Caco-2 (cell line): Measurements from ENCODE around the gene FUT9. TPM values are rescaled to one million over a fixed set of nuclear protein-coding genes. Genes with fewer than 3 reads are reported as not detected.

Source experiments
- BruUV-seq: library from RNA; stranded (reverse); fragments of 400-500 nt; replicated peaks from 2 replicates; lab custom pipeline; 2021; lab: Mats Ljungman, UMichigan
- CTCF ChIA-PET: fragments of 300-600 bp; sonication (Branson Sonifier 250); formaldehyde crosslinking; loops from one replicate; lab custom pipeline; 2022; ENCODE audit warnings: antibody characterized with exemption; lab: Charles Lee
- POLR2A ChIA-PET: fragments of 300-600 bp; sonication (Branson Sonifier 250); formaldehyde crosslinking; loops from one replicate; lab custom pipeline; 2022; ENCODE audit warnings: antibody characterized with exemption; lab: Charles Lee
- DNase-seq, 2 experiments: peaks; one replicate each; pipeline versions ENCODE4 v3.0.0 to v3.0.0-alpha.2; 2020 to 2022
- H3K27me3 ChIP-seq: replicated peaks from 2 replicates; pipeline ENCODE4 v1.6.0; 2011; ENCODE audit warnings: low read length; ENCODE audit not compliant: control insufficient read depth, insufficient read depth
- H3K36me3 ChIP-seq: 2 replicates; pipeline ENCODE4 v1.5.1; 2011; ENCODE audit warnings: low read length; ENCODE audit not compliant: control insufficient read depth, insufficient read depth
- H3K4me1 ChIP-seq: fragments of 250-450 bp; sonication (Bioruptor Pico); 2 replicates; pipeline ENCODE4 v1.5.1; 2020; ENCODE audit warnings: mild to moderate bottlenecking
- H3K4me3 ChIP-seq: 2 replicates; pipeline ENCODE4 v1.5.1; 2011; ENCODE audit warnings: low read depth, mild to moderate bottlenecking, control low read depth, low read length
- H3K9me3 ChIP-seq: fragments of 250-450 bp; sonication (Bioruptor Pico); 2 replicates; pipeline ENCODE4 v1.5.1; 2020; ENCODE audit warnings: mild to moderate bottlenecking, moderate library complexity
- H3K27ac Mint-ChIP-seq: one replicate; pipeline ENCODE4 v1.8.0; 2022; ENCODE audit warnings: mixed read lengths; ENCODE audit not compliant: unreplicated experiment
- H3K27me3 Mint-ChIP-seq: one replicate; pipeline ENCODE4 v1.8.0; 2022; ENCODE audit warnings: mixed read lengths; ENCODE audit not compliant: insufficient read depth, unreplicated experiment
- H3K36me3 Mint-ChIP-seq: one replicate; pipeline ENCODE4 v1.8.0; 2022; ENCODE audit warnings: mild to moderate bottlenecking, mixed read lengths; ENCODE audit not compliant: insufficient read depth, unreplicated experiment
- H3K4me1 Mint-ChIP-seq: one replicate; pipeline ENCODE4 v1.8.0; 2022; ENCODE audit warnings: low read depth, mixed read lengths; ENCODE audit not compliant: unreplicated experiment
- H3K4me3 Mint-ChIP-seq: one replicate; pipeline ENCODE4 v1.8.0; 2022; ENCODE audit warnings: mild to moderate bottlenecking, moderate library complexity, mixed read lengths; ENCODE audit not compliant: unreplicated experiment
- H3K9me3 Mint-ChIP-seq: one replicate; pipeline ENCODE4 v1.8.0; 2022; ENCODE audit warnings: mixed read lengths; ENCODE audit not compliant: unreplicated experiment
- intact Hi-C: fragments of 100-400 bp; cut with micrococcal nuclease; formaldehyde crosslinking; loops from one replicate; pipeline ENCODE4 v1.10.0; 2022; ENCODE audit not compliant: unreplicated experiment
- total RNA-seq: library from RNA; stranded (reverse); gene quantifications from 2 replicates; pipeline ENCODE4 v1.2.3, GENCODE V29; 2022
- TF ChIP-seq, protein P1 (sequence below), 2 experiments: fragments of 200-600 bp in 1 of 2; IDR thresholded peaks; 1 replicate in 1 of 2; 2 replicates in 1 of 2; pipeline versions ENCODE4 v1.5.1 to v1.8.0; 2011 to 2022; ENCODE audit warnings: antibody characterized with exemption in 1 of 2, control low read depth in 1 of 2, inconsistent platforms in 1 of 2, low read depth in 1 of 2, low read length in 1 of 2, mild to moderate bottlenecking in 1 of 2, moderate library complexity in 1 of 2; ENCODE audit not compliant: insufficient read depth in 1 of 2, severe bottlenecking in 1 of 2, unreplicated experiment in 1 of 2

Gene FUT9
- total RNA-seq, 1 experiment from 2014 or later = 0.11 TPM

DNA sequence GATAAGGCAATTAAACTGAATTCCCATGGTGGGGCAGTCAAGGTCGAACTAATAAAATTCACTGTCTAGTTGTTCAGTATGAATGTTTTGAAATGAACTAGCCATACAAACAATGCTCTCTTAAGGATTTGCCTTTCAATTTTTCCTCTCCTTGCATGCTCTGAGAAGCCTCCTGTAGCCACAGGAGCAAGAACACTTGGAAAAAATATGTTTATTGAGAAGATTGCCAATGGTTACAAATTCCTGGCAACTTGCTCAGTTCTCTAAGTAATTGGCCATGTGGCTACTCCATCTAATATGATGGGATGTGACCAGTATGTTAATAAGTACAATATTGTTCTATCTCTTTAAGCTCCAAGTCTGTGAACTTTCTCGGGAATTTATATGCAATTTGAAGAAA lies 49.4 kb downstream of the FUT9 start:
- H3K9me3 ChIP-seq = no peaks in the 10 kb centered on the region
- H3K9me3 Mint-ChIP-seq = peaks cover 9% of the 10 kb centered on the region
- no peaks in the 10 kb centered on the region for H3K27me3 Mint-ChIP-seq
- no TSS peak for BruUV-seq
- no peaks in the 10 kb centered on the region for H3K36me3 ChIP-seq
- CTCF ChIA-PET = no interaction called here
- TF ChIP-seq, protein P1, sequence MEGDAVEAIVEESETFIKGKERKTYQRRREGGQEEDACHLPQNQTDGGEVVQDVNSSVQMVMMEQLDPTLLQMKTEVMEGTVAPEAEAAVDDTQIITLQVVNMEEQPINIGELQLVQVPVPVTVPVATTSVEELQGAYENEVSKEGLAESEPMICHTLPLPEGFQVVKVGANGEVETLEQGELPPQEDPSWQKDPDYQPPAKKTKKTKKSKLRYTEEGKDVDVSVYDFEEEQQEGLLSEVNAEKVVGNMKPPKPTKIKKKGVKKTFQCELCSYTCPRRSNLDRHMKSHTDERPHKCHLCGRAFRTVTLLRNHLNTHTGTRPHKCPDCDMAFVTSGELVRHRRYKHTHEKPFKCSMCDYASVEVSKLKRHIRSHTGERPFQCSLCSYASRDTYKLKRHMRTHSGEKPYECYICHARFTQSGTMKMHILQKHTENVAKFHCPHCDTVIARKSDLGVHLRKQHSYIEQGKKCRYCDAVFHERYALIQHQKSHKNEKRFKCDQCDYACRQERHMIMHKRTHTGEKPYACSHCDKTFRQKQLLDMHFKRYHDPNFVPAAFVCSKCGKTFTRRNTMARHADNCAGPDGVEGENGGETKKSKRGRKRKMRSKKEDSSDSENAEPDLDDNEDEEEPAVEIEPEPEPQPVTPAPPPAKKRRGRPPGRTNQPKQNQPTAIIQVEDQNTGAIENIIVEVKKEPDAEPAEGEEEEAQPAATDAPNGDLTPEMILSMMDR (IDR thresholded peaks at IDR 0.05; ENCODE audit: insufficient read depth in 1 of 2, low read depth in 1 of 2, low read length in 1 of 2, severe bottlenecking in 1 of 2, unreplicated experiment in 1 of 2) = no peak
- H3K36me3 Mint-ChIP-seq = no peaks in the 10 kb centered on the region
- no peak overlapping the region for H3K4me3 ChIP-seq
- H3K4me3 Mint-ChIP-seq = no peak overlapping the region
- intact Hi-C loops = no loop called here
- no peak overlapping the region for H3K27ac Mint-ChIP-seq
- POLR2A ChIA-PET = no interaction called here
- no peaks in the 10 kb centered on the region for H3K4me1 ChIP-seq
- no peaks in the 10 kb centered on the region for H3K4me1 Mint-ChIP-seq
- no peak for DNase-seq
- no peaks in the 10 kb centered on the region for H3K27me3 ChIP-seq

DNA sequence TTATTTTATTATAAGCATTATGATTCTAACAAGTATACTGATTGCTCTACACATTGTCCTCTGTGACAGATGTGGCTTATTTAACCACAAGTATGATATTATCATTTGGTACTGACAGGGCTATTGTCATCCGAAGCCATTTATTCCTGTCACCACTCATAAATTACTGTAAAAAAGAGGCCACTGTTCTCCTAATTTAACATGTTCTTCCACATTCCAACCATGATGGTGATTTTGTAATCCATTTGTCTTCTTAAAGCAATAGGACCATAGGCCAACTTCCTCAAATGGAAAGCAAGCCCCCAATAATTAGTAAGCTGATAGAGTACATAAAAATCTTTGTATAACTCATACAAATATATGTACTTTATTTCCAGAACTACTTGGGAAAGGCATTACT lies 50.6 kb downstream of the FUT9 start:
- Mint-ChIP-seq H3K36me3 (no peaks in the 10 kb centered on the region), H3K9me3 (peaks cover 9% of the 10 kb centered on the region), H3K4me1 (no peaks in the 10 kb centered on the region), H3K4me3 (no peak overlapping the region), H3K27ac (no peak overlapping the region), H3K27me3 (no peaks in the 10 kb centered on the region)
- no peaks in the 10 kb centered on the region for H3K27me3 ChIP-seq
- H3K4me3 ChIP-seq = no peak overlapping the region
- H3K36me3 ChIP-seq = no peaks in the 10 kb centered on the region
- no peak for DNase-seq
- TF ChIP-seq, protein P1 (IDR thresholded peaks at IDR 0.05; ENCODE audit: insufficient read depth in 1 of 2, low read depth in 1 of 2, low read length in 1 of 2, severe bottlenecking in 1 of 2, unreplicated experiment in 1 of 2) = no peak
- H3K9me3 ChIP-seq = no peaks in the 10 kb centered on the region
- ChIA-PET CTCF (no interaction called here), POLR2A (no interaction called here)
- BruUV-seq = no TSS peak
- H3K4me1 ChIP-seq = no peaks in the 10 kb centered on the region
- intact Hi-C loops = no loop called here

DNA sequence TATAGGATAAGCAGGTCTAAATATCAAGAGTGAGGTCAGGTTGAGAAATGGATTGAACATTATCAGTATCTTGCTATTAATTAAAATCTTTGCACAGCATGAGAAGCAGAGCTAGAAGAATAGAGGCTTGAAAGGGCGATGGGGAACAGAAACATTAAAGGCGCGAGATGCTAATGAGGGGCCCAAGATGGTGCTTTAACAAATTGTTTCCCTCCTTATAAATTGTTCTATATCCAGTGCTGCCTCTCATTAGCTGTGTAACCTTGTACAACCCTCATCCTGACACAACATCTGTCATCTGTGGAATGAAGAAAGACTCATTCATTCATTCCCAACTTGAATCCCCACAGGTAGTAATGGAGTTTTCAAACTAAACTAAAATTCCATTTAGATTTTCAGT lies 57.8 kb downstream of the FUT9 start:
- intact Hi-C loops = no loop called here
- Histone ChIP-seq H3K4me1 (no peaks in the 10 kb centered on the region), H3K4me3 (no peak overlapping the region), H3K9me3 (no peaks in the 10 kb centered on the region), H3K36me3 (no peaks in the 10 kb centered on the region), H3K27me3 (no peaks in the 10 kb centered on the region)
- Mint-ChIP-seq H3K9me3 (no peaks in the 10 kb centered on the region), H3K36me3 (no peaks in the 10 kb centered on the region), H3K27me3 (peaks cover 5% of the 10 kb centered on the region), H3K4me1 (no peaks in the 10 kb centered on the region), H3K27ac (no peak overlapping the region), H3K4me3 (no peak overlapping the region)
- no peak for DNase-seq
- BruUV-seq = no TSS peak
- POLR2A ChIA-PET = no interaction called here
- TF ChIP-seq, protein P1 (IDR thresholded peaks at IDR 0.05; ENCODE audit: insufficient read depth in 1 of 2, low read depth in 1 of 2, low read length in 1 of 2, severe bottlenecking in 1 of 2, unreplicated experiment in 1 of 2) = no peak
- CTCF ChIA-PET = no interaction called here
